ENCODE data around the gene UCHL3. TPM values are rescaled to one million over a fixed set of nuclear protein-coding genes. Genes with fewer than 3 reads are reported as not detected.

The UCHL3 gene
- total and polyA plus RNA-seq, 9 of the 15 experiments (the other 6 are each of a cell fraction or from before 2014, with no cell fraction given), result 42.2 to 112 (median 85.4) TPM

DNA sequence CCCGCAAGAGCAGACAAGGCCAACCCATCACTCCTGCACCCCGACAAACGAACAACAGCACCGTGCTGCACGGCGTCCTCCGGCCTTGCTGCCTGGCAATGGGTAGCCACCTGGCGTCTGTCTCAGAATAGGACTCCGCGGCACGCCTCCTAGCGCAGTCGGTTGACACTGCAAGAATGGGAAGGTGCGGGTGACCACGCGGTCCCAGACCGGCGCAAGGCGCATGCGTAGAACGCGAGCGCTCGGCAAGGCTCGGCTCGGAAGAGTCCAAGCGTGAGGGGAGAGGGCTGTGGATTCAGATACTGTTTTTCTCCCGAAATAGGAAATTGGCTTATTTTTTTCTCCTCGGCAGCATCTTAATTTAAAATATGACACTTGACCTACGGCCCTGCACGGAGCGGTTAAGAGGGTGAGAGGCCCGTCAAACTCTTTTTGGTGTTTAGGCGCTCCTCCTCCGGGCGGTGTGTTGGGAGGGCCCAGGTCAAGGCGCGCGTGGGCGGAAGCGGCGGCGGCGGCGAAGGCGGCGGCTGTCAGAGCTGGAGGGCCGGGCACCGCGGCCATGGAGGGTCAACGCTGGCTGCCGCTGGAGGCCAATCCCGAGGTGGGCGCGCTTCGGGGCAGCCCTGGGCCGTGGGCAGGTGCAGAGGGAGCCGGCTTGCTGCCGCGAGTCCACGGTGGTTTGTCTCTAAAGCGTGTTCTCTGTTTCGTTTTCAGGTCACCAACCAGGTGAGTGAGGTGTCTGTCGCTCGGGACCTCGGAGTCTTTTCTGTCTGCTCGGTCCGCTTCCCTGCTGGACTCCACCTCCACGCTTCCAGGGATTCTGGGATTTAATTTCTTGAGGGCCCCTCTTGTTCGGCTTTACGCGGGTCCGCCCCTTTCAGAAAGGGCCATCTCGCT, at the start of gene UCHL3 (continued):
- TF ChIP-seq SNIP1 (IDR thresholded peaks at IDR 0.05; ENCODE audit: low read depth), result no peak
- TF ChIP-seq SIN3A (IDR thresholded peaks at IDR 0.05; ENCODE audit: borderline replicate concordance in 2 of 2, control insufficient read depth in 1 of 2, low read depth in 2 of 2, low read length in 2 of 2), result peak in 1 of 2 experiments; percentile 80; a peak in 1 of 4 replicates
- no peak for TF ChIP-seq CCNT2 (IDR thresholded peaks at IDR 0.05; ENCODE audit: borderline replicate concordance, extremely low read depth, insufficient read length, low read depth, low read length)
- TF ChIP-seq, protein P1, sequence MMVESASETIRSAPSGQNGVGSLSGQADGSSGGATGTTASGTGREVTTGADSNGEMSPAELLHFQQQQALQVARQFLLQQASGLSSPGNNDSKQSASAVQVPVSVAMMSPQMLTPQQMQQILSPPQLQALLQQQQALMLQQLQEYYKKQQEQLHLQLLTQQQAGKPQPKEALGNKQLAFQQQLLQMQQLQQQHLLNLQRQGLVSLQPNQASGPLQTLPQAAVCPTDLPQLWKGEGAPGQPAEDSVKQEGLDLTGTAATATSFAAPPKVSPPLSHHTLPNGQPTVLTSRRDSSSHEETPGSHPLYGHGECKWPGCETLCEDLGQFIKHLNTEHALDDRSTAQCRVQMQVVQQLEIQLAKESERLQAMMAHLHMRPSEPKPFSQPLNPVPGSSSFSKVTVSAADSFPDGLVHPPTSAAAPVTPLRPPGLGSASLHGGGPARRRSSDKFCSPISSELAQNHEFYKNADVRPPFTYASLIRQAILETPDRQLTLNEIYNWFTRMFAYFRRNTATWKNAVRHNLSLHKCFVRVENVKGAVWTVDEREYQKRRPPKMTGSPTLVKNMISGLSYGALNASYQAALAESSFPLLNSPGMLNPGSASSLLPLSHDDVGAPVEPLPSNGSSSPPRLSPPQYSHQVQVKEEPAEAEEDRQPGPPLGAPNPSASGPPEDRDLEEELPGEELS (CRISPR knock-in tag; IDR thresholded peaks at IDR 0.05; ENCODE audit: borderline replicate concordance), result no peak
- TF ChIP-seq NFRKB (IDR thresholded peaks at IDR 0.05; ENCODE audit: low read depth), result no peak
- peak; percentile 72 to 79 for TF ChIP-seq RAD21 (CRISPR knock-in tag; conservative IDR thresholded peaks at IDR 0.05 in 1 of 2, IDR thresholded peaks at IDR 0.05 in 1 of 2)
- no peak for TF ChIP-seq ZNF23 (CRISPR knock-in tag; IDR thresholded peaks at IDR 0.05)
- TF ChIP-seq ILF3 (IDR thresholded peaks at IDR 0.05; ENCODE audit: borderline replicate concordance), result no peak
- TF ChIP-seq CEBPG (CRISPR knock-in tag; IDR thresholded peaks at IDR 0.05), result no peak
- no peak for TF ChIP-seq CEBPG (tag; conservative IDR thresholded peaks at IDR 0.05 in 1 of 2, IDR thresholded peaks at IDR 0.05 in 1 of 2)
- no peak for TF ChIP-seq BRF1 (IDR thresholded peaks at IDR 0.05; ENCODE audit: borderline replicate concordance, extremely low read depth, insufficient read length)
- no peak; the same call in 1 of the 2 replicates for TF ChIP-seq POLR2H (tag; IDR thresholded peaks at IDR 0.05; ENCODE audit: low read depth)
- TF ChIP-seq ZBTB17 (CRISPR knock-in tag; IDR thresholded peaks at IDR 0.05), result no peak
- TF ChIP-seq KLF13 (tag; IDR thresholded peaks at IDR 0.05; ENCODE audit: borderline replicate concordance, low read depth), result no peak
- TF ChIP-seq, protein P2, sequence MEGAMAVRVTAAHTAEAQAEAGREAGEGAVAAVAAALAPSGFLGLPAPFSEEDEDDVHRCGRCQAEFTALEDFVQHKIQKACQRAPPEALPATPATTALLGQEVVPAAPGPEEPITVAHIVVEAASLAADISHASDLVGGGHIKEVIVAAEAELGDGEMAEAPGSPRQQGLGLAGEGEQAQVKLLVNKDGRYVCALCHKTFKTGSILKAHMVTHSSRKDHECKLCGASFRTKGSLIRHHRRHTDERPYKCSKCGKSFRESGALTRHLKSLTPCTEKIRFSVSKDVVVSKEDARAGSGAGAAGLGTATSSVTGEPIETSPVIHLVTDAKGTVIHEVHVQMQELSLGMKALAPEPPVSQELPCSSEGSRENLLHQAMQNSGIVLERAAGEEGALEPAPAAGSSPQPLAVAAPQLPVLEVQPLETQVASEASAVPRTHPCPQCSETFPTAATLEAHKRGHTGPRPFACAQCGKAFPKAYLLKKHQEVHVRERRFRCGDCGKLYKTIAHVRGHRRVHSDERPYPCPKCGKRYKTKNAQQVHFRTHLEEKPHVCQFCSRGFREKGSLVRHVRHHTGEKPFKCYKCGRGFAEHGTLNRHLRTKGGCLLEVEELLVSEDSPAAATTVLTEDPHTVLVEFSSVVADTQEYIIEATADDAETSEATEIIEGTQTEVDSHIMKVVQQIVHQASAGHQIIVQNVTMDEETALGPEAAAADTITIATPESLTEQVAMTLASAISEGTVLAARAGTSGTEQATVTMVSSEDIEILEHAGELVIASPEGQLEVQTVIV (CRISPR knock-in tag; IDR thresholded peaks at IDR 0.05; ENCODE audit: borderline replicate concordance), result no peak
- TF ChIP-seq YY1 (IDR thresholded peaks at IDR 0.05; ENCODE audit: borderline replicate concordance in 1 of 3, control insufficient read depth in 1 of 3, extremely low read depth in 1 of 3, insufficient read depth in 3 of 3, insufficient read length in 1 of 3, insufficient replicate concordance in 2 of 3, low read depth in 1 of 3, low read length in 2 of 3), result peak in 2 of 3 experiments; percentile 57 to 63
- no peak for TF ChIP-seq TARDBP (IDR thresholded peaks at IDR 0.05)
- TF ChIP-seq, protein P3, sequence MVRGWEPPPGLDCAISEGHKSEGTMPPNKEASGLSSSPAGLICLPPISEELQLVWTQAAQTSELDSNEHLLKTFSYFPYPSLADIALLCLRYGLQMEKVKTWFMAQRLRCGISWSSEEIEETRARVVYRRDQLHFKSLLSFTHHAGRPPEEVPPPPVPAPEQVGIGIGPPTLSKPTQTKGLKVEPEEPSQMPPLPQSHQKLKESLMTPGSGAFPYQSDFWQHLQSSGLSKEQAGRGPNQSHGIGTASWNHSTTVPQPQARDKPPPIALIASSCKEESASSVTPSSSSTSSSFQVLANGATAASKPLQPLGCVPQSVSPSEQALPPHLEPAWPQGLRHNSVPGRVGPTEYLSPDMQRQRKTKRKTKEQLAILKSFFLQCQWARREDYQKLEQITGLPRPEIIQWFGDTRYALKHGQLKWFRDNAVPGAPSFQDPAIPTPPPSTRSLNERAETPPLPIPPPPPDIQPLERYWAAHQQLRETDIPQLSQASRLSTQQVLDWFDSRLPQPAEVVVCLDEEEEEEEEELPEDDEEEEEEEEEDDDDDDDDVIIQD (CRISPR knock-in tag; IDR thresholded peaks at IDR 0.05), result no peak
- no peak for TF ChIP-seq U2AF2 (optimal IDR thresholded peaks at IDR 0.05; ENCODE audit: low read depth, low read length)

Data from K562 (cell line).